B cell (primary cell): Measurements from ENCODE around the gene FITM1.
"Not testable (repeated sequence)": the region's sequence is repeated elsewhere in the genome, so short reads cannot be mapped to it uniquely, and the experiment has no call there.

ENCODE experiments used
- CTCF ChIP-seq: fragments of 200-600 bp; IDR thresholded peaks from one replicate; pipeline ENCODE4 v1.8.0; 2022; ENCODE audit warnings: antibody characterized with exemption, mild to moderate bottlenecking
- EZH2 ChIP-seq: IDR thresholded peaks from 2 replicates; pipeline ENCODE4 v1.6.1; 2012; ENCODE audit warnings: borderline replicate concordance, low read depth, mild to moderate bottlenecking, moderate library complexity, low read length; ENCODE audit not compliant: insufficient read depth, poor library complexity, severe bottlenecking

DNA sequence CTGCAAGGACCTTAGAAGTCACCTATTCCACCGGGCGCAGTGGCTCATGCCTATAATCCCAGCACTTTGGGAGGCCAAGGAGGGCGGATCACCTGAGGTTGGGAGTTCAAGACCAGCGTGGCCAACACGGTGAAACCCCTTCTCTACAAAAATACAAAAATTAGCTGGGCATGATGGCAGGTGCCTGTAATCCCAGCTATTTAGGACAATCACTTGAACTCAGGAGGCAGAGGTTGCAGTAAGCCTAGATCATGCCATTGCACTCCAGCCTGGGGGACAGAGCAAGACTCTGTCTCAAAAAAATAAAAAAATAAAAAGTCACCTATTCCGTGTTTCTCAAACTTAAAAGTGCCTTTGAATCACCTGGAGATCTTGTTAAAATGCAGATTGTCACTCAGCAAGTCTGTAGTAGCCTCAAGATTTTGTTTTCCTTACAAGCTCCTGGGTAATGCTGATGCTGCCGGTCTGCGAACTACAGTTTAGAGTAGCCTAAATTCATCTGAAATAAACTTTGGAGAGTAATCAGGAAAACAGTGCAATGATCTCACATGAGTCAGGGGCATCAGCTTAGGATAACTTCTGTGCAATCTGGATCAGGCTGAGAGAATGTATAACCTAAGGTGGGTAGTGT, 24.7 kb upstream of the FITM1 start:
- TF ChIP-seq CTCF, EZH2: not testable (repeated sequence)
